Hepatocyte (in vitro differentiated cells): ENCODE results near the gene CLCN7.

Source experiments
- EZH2 ChIP-seq: fragments of 200-600 bp; sonication (generic); IDR thresholded peaks from 2 replicates; pipeline ENCODE4 v1.6.1; 2016; ENCODE audit warnings: antibody characterized with exemption, mild to moderate bottlenecking, borderline replicate concordance
- TF ChIP-seq, protein P1 (sequence below): fragments of 200-600 bp; sonication (generic); IDR thresholded peaks from 2 replicates; pipeline ENCODE4 v1.5.1; 2016; ENCODE audit warnings: antibody characterized with exemption, mild to moderate bottlenecking; ENCODE audit not compliant: poor library complexity

- TF ChIP-seq, protein P1, sequence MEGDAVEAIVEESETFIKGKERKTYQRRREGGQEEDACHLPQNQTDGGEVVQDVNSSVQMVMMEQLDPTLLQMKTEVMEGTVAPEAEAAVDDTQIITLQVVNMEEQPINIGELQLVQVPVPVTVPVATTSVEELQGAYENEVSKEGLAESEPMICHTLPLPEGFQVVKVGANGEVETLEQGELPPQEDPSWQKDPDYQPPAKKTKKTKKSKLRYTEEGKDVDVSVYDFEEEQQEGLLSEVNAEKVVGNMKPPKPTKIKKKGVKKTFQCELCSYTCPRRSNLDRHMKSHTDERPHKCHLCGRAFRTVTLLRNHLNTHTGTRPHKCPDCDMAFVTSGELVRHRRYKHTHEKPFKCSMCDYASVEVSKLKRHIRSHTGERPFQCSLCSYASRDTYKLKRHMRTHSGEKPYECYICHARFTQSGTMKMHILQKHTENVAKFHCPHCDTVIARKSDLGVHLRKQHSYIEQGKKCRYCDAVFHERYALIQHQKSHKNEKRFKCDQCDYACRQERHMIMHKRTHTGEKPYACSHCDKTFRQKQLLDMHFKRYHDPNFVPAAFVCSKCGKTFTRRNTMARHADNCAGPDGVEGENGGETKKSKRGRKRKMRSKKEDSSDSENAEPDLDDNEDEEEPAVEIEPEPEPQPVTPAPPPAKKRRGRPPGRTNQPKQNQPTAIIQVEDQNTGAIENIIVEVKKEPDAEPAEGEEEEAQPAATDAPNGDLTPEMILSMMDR: no peak
- TF ChIP-seq EZH2: no peak
Measured at GRCh38 chr16:1445518-1446203, 29.2 kb downstream of the CLCN7 start.
